ENCODE data around the gene PRIM1. TPM values are rescaled to one million over a fixed set of nuclear protein-coding genes. Genes with fewer than 3 reads are reported as not detected.

PRIM1 gene
- total and polyA plus RNA-seq, 2 of the 4 experiments (the other 2 are of a cell fraction), result 8.6 to 12.0 TPM

DNA sequence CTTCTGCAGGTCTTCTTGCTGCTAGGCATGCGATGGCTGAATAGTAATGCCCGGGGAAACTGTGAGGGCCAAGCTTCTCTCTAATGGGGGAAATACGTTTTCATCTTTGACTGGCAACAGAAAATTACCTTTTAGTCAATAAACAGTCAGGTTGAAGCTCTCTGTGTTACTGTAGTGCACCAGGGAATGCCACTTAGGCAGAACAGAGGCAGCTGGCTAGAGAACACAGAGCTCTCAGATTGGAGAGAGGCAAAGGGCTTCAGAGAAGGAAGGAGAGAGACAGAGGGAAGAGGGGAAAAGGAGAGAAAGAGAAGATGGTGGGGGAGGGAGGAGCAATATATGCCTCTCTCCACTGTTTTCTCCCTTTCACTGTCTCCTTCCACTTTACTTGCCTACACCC lies 17.7 kb upstream of the PRIM1 start:
- Histone ChIP-seq H3K4me1 (ENCODE audit: control insufficient read depth, insufficient read depth, low read length) (no peaks in the 10 kb centered on the region), H3K36me3 (ENCODE audit: control insufficient read depth, insufficient read depth, low read length) (no peaks in the 10 kb centered on the region), H2BK120ac (ENCODE audit: low read depth, low read length) (no peak overlapping the region), H3K18ac (ENCODE audit: low read depth, low read length) (no peak overlapping the region), H3K79me1 (ENCODE audit: low read depth in 1 of 2, low read length in 2 of 2) (no peaks in the 10 kb centered on the region), H3K14ac (replicated peaks; ENCODE audit: low read depth, low read length) (no peak overlapping the region), H3K27me3 (ENCODE audit: control insufficient read depth, insufficient read depth, low read length) (no peaks in the 10 kb centered on the region; the same call in 1 of the 2 replicates), H3K4me3 (ENCODE audit: insufficient read depth, low read depth, low read length) (no peak overlapping the region), H3K9me1 (ENCODE audit: insufficient read depth, low read length) (0 out of 2 replicates have a peak, but pooled peaks cover 3% of the 10 kb centered on the region), H3K4ac (ENCODE audit: low read depth, low read length) (no peak overlapping the region), H4K5ac (ENCODE audit: low read depth, low read length) (no peak overlapping the region), H3K27ac (ENCODE audit: insufficient read depth, low read length) (no peak overlapping the region), H3K9ac (ENCODE audit: low read depth, low read length) (no peak overlapping the region), H4K91ac (ENCODE audit: insufficient read depth, low read depth, low read length) (no peak overlapping the region), H2AK9ac (replicated peaks; ENCODE audit: low read depth, low read length, poor library complexity) (no peak overlapping the region), H4K20me1 (ENCODE audit: insufficient read depth, low read length) (no peaks in the 10 kb centered on the region), H2BK5ac (ENCODE audit: low read depth, low read length, poor library complexity, severe bottlenecking) (no peak overlapping the region), H4K8ac (ENCODE audit: low read depth in 2 of 2, low read length in 2 of 2) (no peak overlapping the region), H3K23ac (ENCODE audit: low read depth, low read length) (no peak overlapping the region), H2BK20ac (ENCODE audit: low read depth, low read length) (no peak overlapping the region), H3K4me2 (ENCODE audit: low read depth, low read length) (no peak overlapping the region), H3K9me3 (ENCODE audit: control insufficient read depth, insufficient read depth, low read length) (no peaks in the 10 kb centered on the region), H2BK15ac (ENCODE audit: low read depth, low read length) (no peak overlapping the region), H2AFZ (replicated peaks; ENCODE audit: low read length, poor library complexity) (no peak overlapping the region), H2AK5ac (ENCODE audit: low read depth, low read length) (no peak overlapping the region), H3K56ac (ENCODE audit: extremely low read depth, insufficient read depth, low read length) (no peak overlapping the region)
- ChIA-PET CTCF (no interaction called here), POLR2A (ENCODE audit: unreplicated experiment) (no interaction called here)
- intact Hi-C loops (cut with micrococcal nuclease), result no loop called here
- WGBS, 2 experiments (ENCODE audit: extremely low coverage in 2 of 2, insufficient read length in 1 of 2), result no CpG with 5 or more reads among the region's 3 CpGs
- no peak for ATAC-seq (ENCODE audit: low read depth)
- no TSS peak for BruUV-seq (replicated peaks)
- dilution Hi-C loops (cut with HindIII; ENCODE audit: low sequenced_read_pairs, unreplicated experiment), result no loop called here
- no peak for DNase-seq
- in situ Hi-C loops (cut with MboI; ENCODE audit: low sequenced_read_pairs), result no loop called here
- TF ChIP-seq CHD1 (IDR thresholded peaks at IDR 0.05; ENCODE audit: low read depth, low read length) (no peak), POLR2A (IDR thresholded peaks at IDR 0.05; ENCODE audit: low read depth, low read length) (no peak), NFE2L2 (IDR thresholded peaks at IDR 0.05; ENCODE audit: low read depth, low read length) (no peak), RFX5 (IDR thresholded peaks at IDR 0.05; ENCODE audit: low read depth, low read length) (no peak)

All from IMR-90 (cell line).